DOHH2 (cell line): Measurements from ENCODE around the gene ZNF587.
"Not testable (repeated sequence)": the region's sequence is repeated elsewhere in the genome, so short reads cannot be mapped to it uniquely, and the experiment has no call there.

Experiments
- H3F3A ChIP-seq: fragments of 200-600 bp; sonication (generic), shearing (Covaris generic); 2 replicates; pipeline ENCODE4 v1.6.0; 2016; ENCODE audit warnings: antibody characterized with exemption, mild to moderate bottlenecking; ENCODE audit not compliant: control insufficient read depth, insufficient read depth
- H3K27ac ChIP-seq: fragments of 200-600 bp; sonication (generic); 2 replicates; pipeline ENCODE4 v1.5.1; 2014; ENCODE audit warnings: low read depth, mild to moderate bottlenecking, low read length, moderate library complexity
- H3K27me3 ChIP-seq: fragments of 200-600 bp; sonication (generic); 2 replicates; pipeline ENCODE4 v1.6.1; 2014; ENCODE audit warnings: mild to moderate bottlenecking, low read length, mixed read lengths; ENCODE audit not compliant: control insufficient read depth
- H3K36me3 ChIP-seq: fragments of 200-600 bp; sonication (generic); 2 replicates; pipeline ENCODE4 v1.6.1; 2014; ENCODE audit warnings: mild to moderate bottlenecking, low read length, moderate library complexity, mixed read lengths; ENCODE audit not compliant: control insufficient read depth
- H3K4me1 ChIP-seq: fragments of 200-600 bp; sonication (generic); 2 replicates; pipeline ENCODE4 v1.6.1; 2014; ENCODE audit warnings: mild to moderate bottlenecking, low read length, mixed read lengths; ENCODE audit not compliant: control insufficient read depth
- H3K4me2 ChIP-seq: fragments of 200-600 bp; sonication (generic); 2 replicates; pipeline ENCODE4 v1.6.0; 2014; ENCODE audit warnings: mild to moderate bottlenecking, low read length, moderate library complexity
- H3K4me3 ChIP-seq: fragments of 200-600 bp; sonication (generic); 2 replicates; pipeline ENCODE4 v1.5.1; 2014; ENCODE audit warnings: mild to moderate bottlenecking, low read length, mixed read lengths
- H3K79me2 ChIP-seq: fragments of 200-600 bp; sonication (generic); 2 replicates; pipeline ENCODE4 v1.6.1; 2014; ENCODE audit warnings: mild to moderate bottlenecking, low read length, mixed read lengths; ENCODE audit not compliant: control insufficient read depth
- H3K9me2 ChIP-seq: fragments of 200-600 bp; sonication (generic); replicated peaks from 2 replicates; pipeline ENCODE4 v1.6.1; 2014; ENCODE audit warnings: mild to moderate bottlenecking, low read length, mixed read lengths; ENCODE audit not compliant: control insufficient read depth
- H3K9me3 ChIP-seq: fragments of 200-600 bp; sonication (generic); 2 replicates; pipeline ENCODE4 v1.6.1; 2014; ENCODE audit warnings: antibody characterized with exemption, low read length, mixed read lengths; ENCODE audit not compliant: control insufficient read depth, insufficient read depth
- H4K20me1 ChIP-seq: fragments of 200-600 bp; sonication (generic); 2 replicates; pipeline ENCODE4 v1.6.0; 2014; ENCODE audit warnings: low read depth, mild to moderate bottlenecking, antibody characterized with exemption, low read length, moderate library complexity; ENCODE audit not compliant: control insufficient read depth, insufficient read depth
- EZH2phosphoT487 ChIP-seq: fragments of 200-600 bp; sonication (generic); IDR thresholded peaks from 2 replicates; pipeline ENCODE4 v1.6.1; 2017; ENCODE audit warnings: borderline replicate concordance, mild to moderate bottlenecking, antibody characterized with exemption, low read length, moderate library complexity, mixed read lengths
- TF ChIP-seq, protein P1 (sequence below): fragments of 200-600 bp; sonication (generic); IDR thresholded peaks from one replicate; pipeline ENCODE4 v1.5.1; 2014; ENCODE audit warnings: antibody characterized with exemption, mild to moderate bottlenecking, low read depth, low read length; ENCODE audit not compliant: poor library complexity, severe bottlenecking

ZNF587 gene

DNA sequence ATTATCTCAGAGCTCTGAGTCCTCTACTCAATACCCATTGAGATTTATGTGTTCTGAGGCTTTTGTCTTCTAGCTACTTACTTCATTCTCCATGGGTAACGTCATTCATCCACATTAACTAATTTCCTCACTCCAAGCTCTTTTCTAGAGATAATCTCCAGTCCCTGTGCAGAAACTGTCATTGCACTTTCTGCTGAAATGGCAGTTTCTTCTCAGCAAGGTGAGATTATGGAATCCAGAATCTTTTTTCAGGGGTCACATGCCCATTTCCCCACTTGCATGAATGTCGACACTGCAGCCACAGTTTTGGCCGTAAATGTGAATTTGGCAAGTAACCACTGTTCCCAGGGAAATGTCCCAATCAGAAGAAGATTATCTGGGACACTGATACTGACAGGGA lies 12.7 kb downstream of the ZNF587 start:
- H3K79me2 ChIP-seq, H3K9me3 ChIP-seq, H3K4me3 ChIP-seq, H3K4me1 ChIP-seq, H3K27me3 ChIP-seq, H3K27ac ChIP-seq, H3K4me2 ChIP-seq, H3K9me2 ChIP-seq, H4K20me1 ChIP-seq, H3F3A ChIP-seq: not testable (repeated sequence)
- peaks cover 85% of the 10 kb centered on the region for H3K36me3 ChIP-seq

- Histone ChIP-seq H3K9me2 (no peaks in the 10 kb centered on the region), H3K79me2 (no peaks in the 10 kb centered on the region), H3K4me2 (no peak overlapping the region), H3K4me1 (no peaks in the 10 kb centered on the region), H3F3A (no peaks in the 10 kb centered on the region), H3K9me3 (peaks cover 7% of the 10 kb centered on the region; the same call in 1 of the 2 replicates), H3K4me3 (no peak overlapping the region), H3K36me3 (peaks cover 46% of the 10 kb centered on the region), H3K27ac (no peak overlapping the region), H3K27me3 (no peaks in the 10 kb centered on the region), H4K20me1 (no peaks in the 10 kb centered on the region)
- TF ChIP-seq, protein P1, sequence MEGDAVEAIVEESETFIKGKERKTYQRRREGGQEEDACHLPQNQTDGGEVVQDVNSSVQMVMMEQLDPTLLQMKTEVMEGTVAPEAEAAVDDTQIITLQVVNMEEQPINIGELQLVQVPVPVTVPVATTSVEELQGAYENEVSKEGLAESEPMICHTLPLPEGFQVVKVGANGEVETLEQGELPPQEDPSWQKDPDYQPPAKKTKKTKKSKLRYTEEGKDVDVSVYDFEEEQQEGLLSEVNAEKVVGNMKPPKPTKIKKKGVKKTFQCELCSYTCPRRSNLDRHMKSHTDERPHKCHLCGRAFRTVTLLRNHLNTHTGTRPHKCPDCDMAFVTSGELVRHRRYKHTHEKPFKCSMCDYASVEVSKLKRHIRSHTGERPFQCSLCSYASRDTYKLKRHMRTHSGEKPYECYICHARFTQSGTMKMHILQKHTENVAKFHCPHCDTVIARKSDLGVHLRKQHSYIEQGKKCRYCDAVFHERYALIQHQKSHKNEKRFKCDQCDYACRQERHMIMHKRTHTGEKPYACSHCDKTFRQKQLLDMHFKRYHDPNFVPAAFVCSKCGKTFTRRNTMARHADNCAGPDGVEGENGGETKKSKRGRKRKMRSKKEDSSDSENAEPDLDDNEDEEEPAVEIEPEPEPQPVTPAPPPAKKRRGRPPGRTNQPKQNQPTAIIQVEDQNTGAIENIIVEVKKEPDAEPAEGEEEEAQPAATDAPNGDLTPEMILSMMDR, result no peak
- TF ChIP-seq EZH2phosphoT487, result no peak
Observed at GRCh38 chr19:57867868-57868492, 18.3 kb downstream of the ZNF587 start.

GRCh38 chr19:57869655-57870054 lies 20.0 kb downstream of the ZNF587 start:
- H3K27ac ChIP-seq, H4K20me1 ChIP-seq, H3K4me2 ChIP-seq: not testable (repeated sequence)

GRCh38 chr19:57870225-57870624 lies 20.6 kb downstream of the ZNF587 start:
- Histone ChIP-seq H3K79me2 (no peaks in the 10 kb centered on the region), H3K4me2 (no peak overlapping the region), H3K4me1 (no peaks in the 10 kb centered on the region), H3K27ac (no peak overlapping the region), H3F3A (no peaks in the 10 kb centered on the region), H3K36me3 (peaks cover 29% of the 10 kb centered on the region), H3K9me3 (peaks cover 15% of the 10 kb centered on the region; the same call in 1 of the 2 replicates), H3K9me2 (no peaks in the 10 kb centered on the region), H3K27me3 (no peaks in the 10 kb centered on the region), H4K20me1 (no peaks in the 10 kb centered on the region), H3K4me3 (no peak overlapping the region)
- TF ChIP-seq EZH2phosphoT487, result no peak
- TF ChIP-seq, protein P1, result no peak

More at GRCh38 chr19:57869655-57870054, 20.0 kb downstream of the ZNF587 start:
- peaks cover 35% of the 10 kb centered on the region for H3K36me3 ChIP-seq
- H3K9me3 ChIP-seq, result peaks cover 15% of the 10 kb centered on the region; the same call in 1 of the 2 replicates
- H3F3A ChIP-seq, H3K4me1 ChIP-seq, H3K9me2 ChIP-seq, H3K27me3 ChIP-seq, H3K79me2 ChIP-seq, H3K4me3 ChIP-seq: not testable (repeated sequence)
